ENCODE results near the gene C1QTNF8. TPM values are rescaled to one million over a fixed set of nuclear protein-coding genes. Genes with fewer than 3 reads are reported as not detected.

The C1QTNF8 gene
- total RNA-seq, 1 experiment from 2014 or later: not detected

DNA sequence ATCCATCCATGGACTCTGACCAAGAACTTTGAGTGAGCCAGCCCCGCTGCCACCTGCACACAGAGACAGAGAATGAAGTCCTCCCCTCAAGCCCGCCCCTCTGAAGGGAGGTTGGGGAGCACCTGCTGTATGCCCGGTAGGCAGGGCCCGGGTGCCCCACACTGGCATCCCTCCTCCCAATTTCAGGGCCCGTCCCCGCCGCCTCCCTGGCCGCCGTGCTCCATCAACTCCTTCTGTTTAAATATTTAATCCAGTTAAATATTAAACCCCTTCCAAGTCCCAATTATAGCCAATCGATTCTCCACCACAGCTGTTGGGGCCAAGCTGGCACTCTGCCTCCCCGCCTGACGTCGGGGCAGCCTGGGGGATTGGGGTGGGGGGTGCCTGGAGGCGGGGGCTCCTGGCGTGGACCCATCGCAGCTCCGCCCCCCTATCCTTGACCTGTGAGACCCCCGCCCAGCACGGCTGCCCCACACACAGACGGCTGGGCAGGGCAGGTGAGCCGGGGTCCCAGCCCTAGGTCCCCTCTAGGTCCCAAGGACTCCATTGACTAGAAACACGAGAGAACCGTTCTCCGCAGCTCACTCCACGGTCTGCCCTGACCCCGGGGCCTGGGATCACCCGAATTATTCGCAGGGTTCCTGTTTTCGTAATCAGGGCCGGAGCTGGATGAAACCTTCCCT is 38.9 kb upstream of the C1QTNF8 start:
- Histone ChIP-seq H3K4me2 (ENCODE audit: insufficient read depth, insufficient read length, low read length) (no peak overlapping the region), H2BK5ac (ENCODE audit: insufficient read length, low read length) (no peak overlapping the region), H3K23me2 (ENCODE audit: insufficient read length, low read depth, low read length, poor library complexity, severe bottlenecking) (no peaks in the 10 kb centered on the region), H2AFZ (ENCODE audit: low read length) (no peak overlapping the region), H3K56ac (ENCODE audit: insufficient read length, low read depth, low read length) (no peak overlapping the region), H2BK12ac (ENCODE audit: insufficient read length, low read depth, low read length) (no peak overlapping the region), H2BK20ac (ENCODE audit: low read depth, low read length, poor library complexity, severe bottlenecking) (no peak overlapping the region), H4K91ac (ENCODE audit: insufficient read length, low read depth, low read length) (no peak overlapping the region), H4K5ac (ENCODE audit: insufficient read length, low read depth, low read length) (no peak overlapping the region), H3K9ac (ENCODE audit: extremely low read depth, insufficient read length, low read length) (no peak overlapping the region), H3K23ac (ENCODE audit: insufficient read length, low read depth, low read length) (no peak overlapping the region), H3K4ac (ENCODE audit: low read depth, low read length) (no peak overlapping the region), H3T11ph (ENCODE audit: low read length) (no peak overlapping the region), H4K20me1 (ENCODE audit: control insufficient read depth, insufficient read depth, insufficient read length) (no peaks in the 10 kb centered on the region), H2BK15ac (ENCODE audit: low read depth, low read length) (no peak overlapping the region), H3K14ac (ENCODE audit: insufficient read depth, low read length) (no peak overlapping the region), H3K79me1 (ENCODE audit: insufficient read depth, low read depth, low read length, poor library complexity, severe bottlenecking) (no peaks in the 10 kb centered on the region), H2BK120ac (ENCODE audit: low read depth, low read length, poor library complexity, severe bottlenecking) (no peak overlapping the region), H3K27me3 (ENCODE audit: insufficient read depth, low read length) (no peaks in the 10 kb centered on the region), H3K9me3 (ENCODE audit: control insufficient read depth, low read depth, low read length) (no peaks in the 10 kb centered on the region), H3K27ac (ENCODE audit: insufficient read length, low read depth, low read length) (no peak overlapping the region), H2AK5ac (ENCODE audit: insufficient read length, low read length) (no peak overlapping the region), H3K18ac (ENCODE audit: insufficient read length, low read depth, low read length) (no peak overlapping the region), H3K79me2 (ENCODE audit: insufficient read depth, low read length) (no peaks in the 10 kb centered on the region), H4K8ac (replicated peaks; ENCODE audit: insufficient read length, low read depth, low read length) (no peak overlapping the region), H3K4me1 (ENCODE audit: insufficient read depth, low read length) (no peaks in the 10 kb centered on the region)
- Mint-ChIP-seq H3K27ac (no peak overlapping the region), H3K36me3 (ENCODE audit: insufficient read depth in 1 of 3, low read depth in 3 of 3) (no peaks in the 10 kb centered on the region), H3K27me3 (ENCODE audit: low read depth) (peaks cover 10% of the 10 kb centered on the region), H3K9me3 (no peaks in the 10 kb centered on the region), H3K4me3 (no peak overlapping the region), H3K4me1 (peaks cover 2 to 3% of the 10 kb centered on the region in 2 experiments; a peak in 2 of 4 replicates)
- TF ChIP-seq, protein P1, sequence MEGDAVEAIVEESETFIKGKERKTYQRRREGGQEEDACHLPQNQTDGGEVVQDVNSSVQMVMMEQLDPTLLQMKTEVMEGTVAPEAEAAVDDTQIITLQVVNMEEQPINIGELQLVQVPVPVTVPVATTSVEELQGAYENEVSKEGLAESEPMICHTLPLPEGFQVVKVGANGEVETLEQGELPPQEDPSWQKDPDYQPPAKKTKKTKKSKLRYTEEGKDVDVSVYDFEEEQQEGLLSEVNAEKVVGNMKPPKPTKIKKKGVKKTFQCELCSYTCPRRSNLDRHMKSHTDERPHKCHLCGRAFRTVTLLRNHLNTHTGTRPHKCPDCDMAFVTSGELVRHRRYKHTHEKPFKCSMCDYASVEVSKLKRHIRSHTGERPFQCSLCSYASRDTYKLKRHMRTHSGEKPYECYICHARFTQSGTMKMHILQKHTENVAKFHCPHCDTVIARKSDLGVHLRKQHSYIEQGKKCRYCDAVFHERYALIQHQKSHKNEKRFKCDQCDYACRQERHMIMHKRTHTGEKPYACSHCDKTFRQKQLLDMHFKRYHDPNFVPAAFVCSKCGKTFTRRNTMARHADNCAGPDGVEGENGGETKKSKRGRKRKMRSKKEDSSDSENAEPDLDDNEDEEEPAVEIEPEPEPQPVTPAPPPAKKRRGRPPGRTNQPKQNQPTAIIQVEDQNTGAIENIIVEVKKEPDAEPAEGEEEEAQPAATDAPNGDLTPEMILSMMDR (conservative IDR thresholded peaks at IDR 0.05): no peak
- no CpG with 5 or more reads among the region's 30 CpGs for WGBS (ENCODE audit: extremely low coverage, insufficient read length, low lambda C conversion rate)
- DNase-seq: no peak
